PC-3 (cell line): ENCODE measurements around the gene POLDIP2.

Experiments
- EZH2phosphoT487 ChIP-seq: fragments of 300-600 bp; sonication (generic); IDR thresholded peaks from 2 replicates; pipeline ENCODE4 v1.6.1; 2018; ENCODE audit warnings: mild to moderate bottlenecking, antibody characterized with exemption, low read length, borderline replicate concordance
- TF ChIP-seq, protein P1 (sequence below): fragments of 300-600 bp; sonication (generic); conservative IDR thresholded peaks from 2 replicates; pipeline ENCODE4 v1.5.1; 2017; ENCODE audit warnings: antibody characterized with exemption, low read depth, mild to moderate bottlenecking, low read length

DNA sequence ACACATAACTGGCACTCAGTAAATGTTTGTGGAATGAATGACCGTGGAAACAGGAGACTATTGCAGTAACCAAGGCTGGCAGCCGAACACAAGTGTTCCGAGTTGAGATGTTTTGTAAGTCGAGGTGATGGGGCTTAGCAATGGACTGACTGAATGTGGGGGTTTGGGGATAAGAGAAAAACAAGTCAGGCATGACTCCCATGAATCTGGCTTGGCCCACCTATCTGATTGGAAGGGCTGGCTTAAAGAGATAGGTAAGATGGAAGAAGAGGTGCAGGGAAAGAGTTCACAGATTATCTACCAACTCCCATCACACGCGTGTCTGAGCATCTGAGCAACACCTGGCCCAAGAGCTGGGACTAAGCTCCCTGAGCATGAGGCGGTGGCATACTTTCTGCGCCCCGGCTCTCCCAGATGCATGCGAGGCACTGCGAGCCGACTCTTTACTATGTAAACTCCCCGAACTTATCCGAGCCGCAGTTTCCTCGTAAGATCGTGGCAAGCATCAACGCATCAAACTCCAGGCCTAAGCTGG lies 22.6 kb downstream of the POLDIP2 start:
- TF ChIP-seq, protein P1, sequence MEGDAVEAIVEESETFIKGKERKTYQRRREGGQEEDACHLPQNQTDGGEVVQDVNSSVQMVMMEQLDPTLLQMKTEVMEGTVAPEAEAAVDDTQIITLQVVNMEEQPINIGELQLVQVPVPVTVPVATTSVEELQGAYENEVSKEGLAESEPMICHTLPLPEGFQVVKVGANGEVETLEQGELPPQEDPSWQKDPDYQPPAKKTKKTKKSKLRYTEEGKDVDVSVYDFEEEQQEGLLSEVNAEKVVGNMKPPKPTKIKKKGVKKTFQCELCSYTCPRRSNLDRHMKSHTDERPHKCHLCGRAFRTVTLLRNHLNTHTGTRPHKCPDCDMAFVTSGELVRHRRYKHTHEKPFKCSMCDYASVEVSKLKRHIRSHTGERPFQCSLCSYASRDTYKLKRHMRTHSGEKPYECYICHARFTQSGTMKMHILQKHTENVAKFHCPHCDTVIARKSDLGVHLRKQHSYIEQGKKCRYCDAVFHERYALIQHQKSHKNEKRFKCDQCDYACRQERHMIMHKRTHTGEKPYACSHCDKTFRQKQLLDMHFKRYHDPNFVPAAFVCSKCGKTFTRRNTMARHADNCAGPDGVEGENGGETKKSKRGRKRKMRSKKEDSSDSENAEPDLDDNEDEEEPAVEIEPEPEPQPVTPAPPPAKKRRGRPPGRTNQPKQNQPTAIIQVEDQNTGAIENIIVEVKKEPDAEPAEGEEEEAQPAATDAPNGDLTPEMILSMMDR = no peak
- no peak for TF ChIP-seq EZH2phosphoT487
